Spinal cord (tissue), 10 donors: Measurements from ENCODE around the gene ZDHHC12. TPM values are rescaled to one million over a fixed set of nuclear protein-coding genes. Genes with fewer than 3 reads are reported as not detected.

Source experiments
- DNase-seq, 6 donors: peaks; one replicate each; pipeline versions ENCODE4 v3.0.0 to v3.0.0-alpha.2; 2013 to 2015; ENCODE audit warnings: low spot score in 6 of 6, low read depth in 4 of 6
- H3K27ac ChIP-seq: one replicate; pipeline ENCODE4 v1.5.1; 2013; ENCODE audit warnings: low read depth, low read length, control low read depth
- H3K27me3 ChIP-seq: one replicate; pipeline ENCODE4 v1.6.1; 2013; ENCODE audit warnings: low read length; ENCODE audit not compliant: control insufficient read depth, insufficient read depth
- H3K36me3 ChIP-seq: one replicate; pipeline ENCODE4 v1.6.1; 2013; ENCODE audit warnings: low read length; ENCODE audit not compliant: control insufficient read depth, insufficient read depth
- H3K4me1 ChIP-seq: one replicate; pipeline ENCODE4 v1.6.1; 2013; ENCODE audit warnings: low read length; ENCODE audit not compliant: control insufficient read depth, insufficient read depth
- H3K4me3 ChIP-seq: one replicate; pipeline ENCODE4 v1.5.1; 2013; ENCODE audit warnings: low read depth, low read length, control low read depth
- H3K9me3 ChIP-seq: one replicate; pipeline ENCODE4 v1.6.1; 2013; ENCODE audit warnings: low read length; ENCODE audit not compliant: control insufficient read depth, insufficient read depth
- WGBS: methylation state at CpG from one replicate; pipeline ENCODE4 v1.1.5; 2013; ENCODE audit warnings: missing lambda C conversion rate; ENCODE audit not compliant: insufficient coverage; 5-methylcytosine and 5-hydroxymethylcytosine counted together
- polyA plus RNA-seq, 2 donors: library from polyadenylated mRNA; unstranded; fragments of 120-200 nt; gene quantifications; one replicate each; pipeline ENCODE4 v1.2.1, GENCODE V29; 2013; ENCODE audit not compliant: insufficient read length in 2 of 2
- total RNA-seq, 2 donors: library from RNA; depleted of rRNA in 1 of 2; stranded (reverse); fragments of 120-200 nt in 1 of 2; fragments of >200 nt in 1 of 2; gene quantifications; one replicate each; pipeline versions ENCODE4 v1.2.3 to v1.2.4, GENCODE V29; 2013 to 2014
- donor health status: healthy.

ZDHHC12 gene
- total and polyA plus RNA-seq, 4 donors = 3.5 to 15.0 (median 11.9) TPM

DNA sequence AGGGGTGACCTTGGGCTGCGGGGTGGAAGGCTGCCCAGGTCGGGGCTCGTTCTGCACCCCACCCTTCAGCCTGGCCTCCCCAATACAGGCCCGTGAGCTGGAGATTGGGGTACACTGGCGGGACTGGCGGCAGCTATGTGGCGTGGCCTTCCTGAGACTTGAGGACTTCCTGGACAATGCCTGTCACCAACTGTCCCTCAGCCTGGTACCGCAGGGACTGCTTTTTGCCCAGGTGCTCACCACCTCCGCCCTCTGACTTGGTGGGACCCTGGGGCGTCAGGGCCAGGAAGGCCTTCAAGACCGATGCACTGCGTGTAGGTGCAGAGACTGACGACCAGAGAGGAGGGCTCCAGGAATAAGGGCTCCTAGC, 10.5 kb downstream of the ZDHHC12 start:
- Histone ChIP-seq H3K36me3 (peaks cover 23% of the 10 kb centered on the region), H3K27me3 (no peaks in the 10 kb centered on the region), H3K27ac (no peak overlapping the region), H3K4me1 (no peaks in the 10 kb centered on the region), H3K9me3 (no peaks in the 10 kb centered on the region), H3K4me3 (no peak overlapping the region)
- no peak for DNase-seq
- 97% methylated on average over 13 of the region's 13 CpGs for WGBS

DNA sequence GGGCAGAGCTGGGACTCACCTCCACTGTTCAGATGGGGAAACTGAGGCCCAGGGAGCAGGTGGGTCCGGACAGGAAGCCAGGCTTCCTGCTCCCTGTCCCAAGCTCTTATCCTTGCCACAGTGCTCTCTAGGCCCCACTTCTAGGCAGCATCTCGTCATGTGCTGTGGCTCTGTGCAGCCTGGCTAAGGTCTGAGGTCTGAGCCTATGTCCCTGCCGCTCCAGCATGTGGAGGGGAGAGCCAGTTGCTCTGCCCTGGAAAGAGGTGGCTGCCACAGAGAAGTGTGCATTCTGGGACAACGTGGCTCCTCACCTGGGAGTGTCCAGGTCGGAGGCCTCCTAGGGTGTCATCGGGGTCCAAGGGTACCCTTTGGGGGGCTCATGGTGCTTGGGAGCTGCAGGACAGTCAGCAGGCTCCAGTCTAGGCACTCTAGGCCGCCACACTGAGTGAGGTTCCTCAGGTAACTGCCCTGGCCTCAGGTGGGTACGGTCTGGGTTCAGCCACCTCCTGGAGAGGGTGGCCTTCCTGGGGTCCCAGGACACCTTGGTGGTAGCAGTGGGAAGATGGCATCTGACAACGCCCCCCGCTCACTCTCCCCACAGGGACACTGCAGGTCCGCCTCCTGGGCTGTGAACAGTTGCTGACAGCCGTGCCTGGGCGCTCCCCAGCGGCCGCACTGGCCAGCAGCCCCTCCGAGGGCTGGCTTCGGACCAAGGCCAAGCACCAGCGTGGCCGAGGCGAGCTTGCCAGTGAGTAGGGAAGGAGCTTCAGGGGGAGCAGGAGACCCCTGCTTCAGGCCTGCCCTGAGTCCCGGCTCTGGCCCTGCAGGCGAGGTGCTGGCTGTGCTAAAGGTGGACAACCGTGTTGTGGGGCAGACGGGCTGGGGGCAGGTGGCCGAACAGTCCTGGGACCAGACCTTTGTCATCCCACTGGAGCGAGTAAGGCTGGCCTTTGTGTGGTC, 11.2 kb downstream of the ZDHHC12 start:
- DNase-seq = no peak

DNA sequence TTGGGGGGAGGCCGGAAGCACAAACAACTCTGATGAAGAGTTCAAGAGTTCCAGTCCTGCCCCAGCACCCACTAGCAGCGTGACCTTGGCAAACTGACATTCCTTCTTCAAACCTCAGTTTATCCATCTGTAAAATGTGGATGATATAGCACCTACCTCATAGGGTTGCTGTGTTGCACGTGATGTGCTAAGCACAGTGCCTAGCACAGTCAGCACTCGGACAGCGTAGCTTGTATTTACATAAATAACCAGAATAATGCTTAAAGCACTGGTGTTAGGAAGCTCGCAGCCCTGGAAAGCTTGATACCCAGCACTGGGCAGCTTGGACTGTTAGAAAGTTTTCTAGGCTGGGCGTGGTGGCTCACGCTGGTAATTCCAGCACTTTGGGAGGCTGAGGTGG, 16.5 kb downstream of the ZDHHC12 start:
- Histone ChIP-seq H3K36me3 (peaks cover 13% of the 10 kb centered on the region), H3K9me3 (no peaks in the 10 kb centered on the region), H3K4me1 (peaks cover 12% of the 10 kb centered on the region), H3K4me3 (no peak overlapping the region), H3K27me3 (no peaks in the 10 kb centered on the region), H3K27ac (no peak overlapping the region)
- DNase-seq = no peak
- 100% methylated on average over 2 of the region's 8 CpGs for WGBS

More for the DNA sequence above, 11.2 kb downstream of the ZDHHC12 start:
- Histone ChIP-seq H3K4me3 (no peak overlapping the region), H3K9me3 (no peaks in the 10 kb centered on the region), H3K27me3 (no peaks in the 10 kb centered on the region), H3K27ac (no peak overlapping the region), H3K4me1 (no peaks in the 10 kb centered on the region), H3K36me3 (peaks cover 23% of the 10 kb centered on the region)
- 92% methylated on average over 26 of the region's 26 CpGs for WGBS

DNA sequence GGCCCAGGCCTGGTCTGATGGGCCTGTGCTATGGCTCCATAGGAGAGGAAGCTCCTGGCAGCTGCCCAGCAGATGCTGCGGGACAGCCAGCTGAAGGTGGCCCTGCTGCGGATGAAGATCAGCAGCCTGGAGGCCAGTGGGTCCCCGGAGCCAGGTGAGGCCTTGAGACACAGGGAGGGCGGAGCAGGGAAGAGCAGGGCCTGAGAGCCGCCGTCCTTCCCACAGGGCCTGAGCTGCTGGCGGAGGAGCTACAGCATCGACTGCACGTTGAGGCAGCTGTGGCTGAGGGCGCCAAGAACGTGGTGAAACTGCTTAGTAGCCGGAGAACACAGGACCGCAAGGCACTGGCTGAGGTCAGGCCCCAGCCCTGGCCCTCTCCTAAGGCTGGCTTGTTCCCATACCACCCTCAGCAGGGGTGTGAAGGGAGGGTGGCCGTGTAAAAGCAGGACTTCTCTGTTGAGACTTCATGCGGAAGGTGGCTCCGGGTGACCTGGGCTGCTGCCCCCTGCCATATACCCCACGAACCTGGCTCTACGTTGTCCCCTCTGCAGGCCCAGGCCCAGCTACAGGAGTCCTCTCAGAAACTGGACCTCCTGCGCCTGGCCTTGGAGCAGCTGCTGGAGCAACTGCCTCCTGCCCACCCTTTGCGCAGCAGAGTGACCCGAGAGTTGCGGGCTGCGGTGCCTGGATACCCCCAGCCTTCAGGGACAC, 17.1 kb downstream of the ZDHHC12 start:
- 85% methylated on average over 22 of the region's 23 CpGs for WGBS
- Histone ChIP-seq H3K27me3 (no peaks in the 10 kb centered on the region), H3K36me3 (peaks cover 13% of the 10 kb centered on the region), H3K27ac (no peak overlapping the region), H3K9me3 (no peaks in the 10 kb centered on the region), H3K4me1 (peaks cover 18% of the 10 kb centered on the region), H3K4me3 (no peak overlapping the region)
- no peak for DNase-seq

DNA sequence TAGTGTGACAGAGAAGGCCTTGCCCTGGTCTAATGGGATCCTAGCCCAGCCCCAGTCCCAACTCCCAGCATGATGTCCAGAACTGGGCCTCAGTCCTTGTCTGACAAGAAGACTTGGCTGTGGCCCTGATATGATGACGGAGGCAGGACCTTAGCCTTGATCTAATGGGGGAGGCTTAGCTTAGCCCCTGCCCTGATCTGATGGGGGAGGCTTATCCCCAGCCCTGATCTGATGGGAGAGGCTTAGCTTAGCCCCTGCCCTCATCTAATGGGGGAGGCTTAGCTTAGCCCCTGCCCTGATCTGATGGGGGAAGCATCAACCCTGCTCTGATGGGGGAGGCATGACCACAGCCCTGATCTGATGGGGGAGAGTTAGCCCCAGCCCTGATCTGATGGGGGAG, 17.9 kb downstream of the ZDHHC12 start:
- 100% methylated on average over 1 of the region's 1 CpG for WGBS
- DNase-seq = no peak
- H3K4me3 ChIP-seq = no peak overlapping the region

DNA sequence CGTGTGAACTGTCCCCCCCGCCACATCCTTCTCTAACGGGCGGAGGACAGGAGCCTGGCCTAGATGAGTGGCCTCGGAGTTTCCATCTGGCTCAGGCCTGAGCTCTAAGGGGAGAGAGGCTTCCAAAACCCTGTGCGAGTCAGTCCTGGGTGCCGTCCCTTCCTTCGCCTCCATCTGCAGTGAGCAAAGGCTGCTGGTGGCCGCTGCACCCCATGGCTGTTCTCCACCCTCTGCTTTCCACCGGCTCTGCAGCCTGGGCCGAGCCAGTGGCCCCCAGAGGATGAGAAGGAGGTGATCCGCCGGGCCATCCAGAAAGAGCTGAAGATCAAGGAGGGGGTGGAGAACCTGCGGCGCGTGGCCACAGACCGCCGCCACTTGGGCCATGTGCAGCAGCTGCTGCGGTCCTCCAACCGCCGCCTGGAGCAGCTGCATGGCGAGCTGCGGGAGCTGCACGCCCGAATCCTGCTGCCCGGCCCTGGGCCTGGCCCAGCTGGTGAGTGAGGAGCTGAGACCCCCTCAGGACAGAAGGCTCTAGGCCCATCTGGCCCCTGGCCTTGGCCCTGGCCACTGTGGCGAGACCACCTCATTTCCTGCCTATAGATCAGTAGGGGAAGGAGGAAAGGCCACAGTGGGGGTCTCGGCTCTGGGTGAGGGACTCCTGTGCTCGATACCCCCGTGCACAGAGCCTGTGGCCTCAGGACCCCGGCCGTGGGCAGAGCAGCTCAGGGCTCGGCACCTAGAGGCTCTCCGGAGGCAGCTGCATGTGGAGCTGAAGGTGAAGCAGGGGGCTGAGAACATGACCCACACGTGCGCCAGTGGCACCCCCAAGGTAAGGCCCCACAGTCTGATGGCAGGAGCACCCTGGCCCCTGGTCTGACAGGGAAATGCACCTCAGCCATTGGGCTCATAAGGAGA, 18.6 kb downstream of the ZDHHC12 start:
- no peak overlapping the region for H3K27ac ChIP-seq
- no peak for DNase-seq
- H3K9me3 ChIP-seq = no peaks in the 10 kb centered on the region
- 92% methylated on average over 30 of the region's 36 CpGs for WGBS
- no peak overlapping the region for H3K4me3 ChIP-seq
- H3K4me1 ChIP-seq = peaks cover 18% of the 10 kb centered on the region
- H3K27me3 ChIP-seq = no peaks in the 10 kb centered on the region
- peaks cover 13% of the 10 kb centered on the region for H3K36me3 ChIP-seq

More for the DNA sequence above, 17.9 kb downstream of the ZDHHC12 start:
- Histone ChIP-seq H3K36me3 (peaks cover 13% of the 10 kb centered on the region), H3K4me1 (peaks cover 18% of the 10 kb centered on the region), H3K9me3 (no peaks in the 10 kb centered on the region), H3K27ac (no peak overlapping the region), H3K27me3 (no peaks in the 10 kb centered on the region)

DNA sequence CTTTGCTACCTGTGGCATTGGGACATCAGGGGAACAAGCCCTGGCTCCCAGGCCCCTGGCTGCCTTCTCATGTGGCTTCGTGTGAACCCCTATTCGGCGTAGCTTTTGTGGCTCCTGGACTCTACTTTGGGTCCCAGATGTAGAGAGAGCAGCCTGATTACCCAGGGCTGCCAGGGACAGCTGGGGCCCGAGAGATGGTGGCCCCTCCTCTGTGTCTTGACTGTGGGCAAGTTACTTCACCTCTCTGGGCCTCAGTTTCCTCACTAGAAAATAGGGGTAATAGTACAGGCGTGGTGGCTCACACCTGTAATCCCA, 19.6 kb downstream of the ZDHHC12 start:
- Histone ChIP-seq H3K27ac (no peak overlapping the region), H3K36me3 (peaks cover 13% of the 10 kb centered on the region), H3K4me1 (peaks cover 18% of the 10 kb centered on the region), H3K27me3 (no peaks in the 10 kb centered on the region), H3K4me3 (no peak overlapping the region), H3K9me3 (no peaks in the 10 kb centered on the region)
- WGBS = 100% methylated on average over 5 of the region's 5 CpGs
- DNase-seq = no peak

DNA sequence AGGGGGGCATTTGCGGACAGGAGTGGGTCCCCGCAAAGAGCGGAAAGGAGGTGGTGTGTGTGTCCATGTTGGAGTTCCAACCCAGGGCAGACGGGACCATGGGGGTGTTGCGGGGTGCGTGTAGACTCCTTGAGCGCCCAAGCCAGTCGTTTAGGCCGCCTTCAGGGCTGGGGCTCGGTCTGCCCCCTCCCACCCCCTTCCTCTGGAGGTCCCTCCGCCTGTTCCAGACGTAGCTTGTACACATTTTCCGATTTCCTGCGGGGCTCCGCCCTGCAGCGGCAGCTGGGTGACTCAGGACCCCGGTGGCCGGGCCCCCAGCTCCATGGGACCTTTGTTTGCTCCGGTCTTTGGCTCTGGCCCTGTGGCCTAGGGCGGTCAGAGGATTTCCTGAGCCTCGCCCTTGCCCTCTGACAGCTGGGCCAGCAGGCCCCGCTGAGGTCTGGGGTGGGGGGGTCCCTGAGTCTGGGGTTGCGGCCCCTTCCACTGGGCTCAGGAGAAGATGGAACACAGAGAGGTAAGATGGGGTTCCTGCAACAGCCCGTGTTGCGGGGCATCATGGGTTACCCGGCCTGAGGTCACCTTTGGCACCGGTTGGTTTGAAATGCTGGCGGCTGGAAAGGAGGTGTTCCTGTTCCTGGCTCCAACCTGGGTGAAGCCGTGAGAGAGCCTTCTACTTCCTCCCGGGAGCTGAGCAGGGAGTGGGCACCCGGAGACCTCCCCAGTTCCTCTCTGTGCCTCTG, 20.1 kb downstream of the ZDHHC12 start:
- Histone ChIP-seq H3K9me3 (no peaks in the 10 kb centered on the region), H3K4me1 (peaks cover 18% of the 10 kb centered on the region), H3K27me3 (no peaks in the 10 kb centered on the region), H3K4me3 (peak overlapping the region; percentile 43), H3K36me3 (peaks cover 13% of the 10 kb centered on the region), H3K27ac (no peak overlapping the region)
- 83% methylated on average over 29 of the region's 31 CpGs for WGBS
- no peak for DNase-seq
